Fibroblast of lung (primary cell): ENCODE results near the gene ZDHHC8. TPM values are rescaled to one million over a fixed set of nuclear protein-coding genes. Genes with fewer than 3 reads are reported as not detected.

ENCODE experiments used
- DNase-seq, 2 donors: peaks; one replicate each; pipeline versions ENCODE4 v3.0.0 to v3.0.0-alpha.2; 2010; ENCODE audit warnings: low read depth in 2 of 2
- H2AFZ ChIP-seq: 2 replicates; pipeline ENCODE4 v1.5.1; 2012; ENCODE audit warnings: low read length, control low read depth, inconsistent platforms
- H3K27ac ChIP-seq: 2 replicates; pipeline ENCODE4 v1.5.1; 2011; ENCODE audit warnings: low read length, control low read depth; ENCODE audit not compliant: insufficient read depth
- H3K27me3 ChIP-seq: 2 replicates; pipeline ENCODE4 v1.5.1; 2011; ENCODE audit warnings: mild to moderate bottlenecking, low read length; ENCODE audit not compliant: control insufficient read depth, insufficient read depth
- H3K36me3 ChIP-seq: 2 replicates; pipeline ENCODE4 v1.5.1; 2011; ENCODE audit warnings: low read length; ENCODE audit not compliant: control insufficient read depth, insufficient read depth
- H3K4me1 ChIP-seq: 2 replicates; pipeline ENCODE4 v1.5.1; 2011; ENCODE audit warnings: low read length; ENCODE audit not compliant: control insufficient read depth, insufficient read depth; ENCODE audit errors: extremely low read depth
- H3K4me2 ChIP-seq: 2 replicates; pipeline ENCODE4 v1.5.1; 2011; ENCODE audit warnings: low read length, control low read depth; ENCODE audit not compliant: insufficient read depth; ENCODE audit errors: extremely low read depth
- H3K4me3 ChIP-seq, 4 experiments: fragments of 200-600 bp in 1 of 4; sonication (generic) in 1 of 4; replicated peaks in 1 of 4; 2 replicates each; pipeline ENCODE4 v1.5.1; 2011 to 2016; ENCODE audit warnings: low read length in 4 of 4, low read depth in 3 of 4, mild to moderate bottlenecking in 3 of 4, control low read depth in 2 of 4, inconsistent platforms in 1 of 4, mixed read lengths in 1 of 4; ENCODE audit not compliant: insufficient read depth in 1 of 4; ENCODE audit errors: control extremely low read depth in 1 of 4
- H3K79me2 ChIP-seq: 2 replicates; pipeline ENCODE4 v1.5.1; 2012; ENCODE audit warnings: mild to moderate bottlenecking, low read length, inconsistent platforms; ENCODE audit not compliant: control insufficient read depth, insufficient read depth
- H3K9ac ChIP-seq: 2 replicates; pipeline ENCODE4 v1.5.1; 2011; ENCODE audit warnings: mild to moderate bottlenecking, low read length, control low read depth; ENCODE audit not compliant: insufficient read depth
- H3K9me3 ChIP-seq: 2 replicates; pipeline ENCODE4 v1.5.1; 2012; ENCODE audit warnings: low read depth, low read length; ENCODE audit not compliant: control insufficient read depth, insufficient read depth
- H4K20me1 ChIP-seq: 2 replicates; pipeline ENCODE4 v1.5.1; 2011; ENCODE audit warnings: low read length; ENCODE audit not compliant: control insufficient read depth, insufficient read depth; ENCODE audit errors: extremely low read depth
- CTCF ChIP-seq, 2 donors: IDR thresholded peaks in 1 of 2; conservative IDR thresholded peaks in 1 of 2; 1 replicate in 1 of 2; 2 replicates in 1 of 2; pipeline ENCODE4 v1.5.1; 2011 to 2012; ENCODE audit warnings: low read length in 2 of 2, control low read depth in 1 of 2, inconsistent platforms in 1 of 2, low read depth in 1 of 2, mild to moderate bottlenecking in 1 of 2
- EZH2 ChIP-seq: IDR thresholded peaks from 2 replicates; pipeline ENCODE4 v1.5.1; 2012; ENCODE audit warnings: low read length, control low read depth, mild to moderate bottlenecking; ENCODE audit errors: missing control alignments
- polyA plus RNA-seq, 2 donors: library from polyadenylated mRNA; depleted of rRNA in 1 of 2; stranded (reverse) in 1 of 2; unstranded in 1 of 2; fragments of >200 nt; gene quantifications; 2 replicates each; pipeline ENCODE4 v1.2.1, GENCODE V29; 2011 to 2012; ENCODE audit warnings: missing spikeins in 1 of 2
- total RNA-seq: library from RNA; depleted of rRNA; stranded (reverse); fragments of >200 nt; gene quantifications from 2 replicates; pipeline ENCODE4 v1.2.1, GENCODE V29; 2014

ZDHHC8 gene
- total and polyA plus RNA-seq, 2 donors (not counting 1 experiment from before 2014, with no cell fraction given) = 6.6 to 26.2 TPM

- Histone ChIP-seq H3K27me3 (no peaks in the 10 kb centered on the region), H2AFZ (no peak overlapping the region), H3K9me3 (no peaks in the 10 kb centered on the region), H3K27ac (no peak overlapping the region), H4K20me1 (no peaks in the 10 kb centered on the region), H3K4me1 (no peaks in the 10 kb centered on the region), H3K36me3 (no peaks in the 10 kb centered on the region), H3K4me2 (no peak overlapping the region), H3K4me3 (no peak overlapping the region), H3K79me2 (no peaks in the 10 kb centered on the region), H3K9ac (no peak overlapping the region)
- DNase-seq = no peak
- TF ChIP-seq EZH2 = no peak
- no peak for TF ChIP-seq CTCF (conservative IDR thresholded peaks at IDR 0.05 in 1 of 2, IDR thresholded peaks at IDR 0.05 in 1 of 2; ENCODE audit: low read depth in 1 of 2, low read length in 2 of 2)
Measured at GRCh38 chr22:20172141-20172613, 40.6 kb downstream of the ZDHHC8 start.

DNA sequence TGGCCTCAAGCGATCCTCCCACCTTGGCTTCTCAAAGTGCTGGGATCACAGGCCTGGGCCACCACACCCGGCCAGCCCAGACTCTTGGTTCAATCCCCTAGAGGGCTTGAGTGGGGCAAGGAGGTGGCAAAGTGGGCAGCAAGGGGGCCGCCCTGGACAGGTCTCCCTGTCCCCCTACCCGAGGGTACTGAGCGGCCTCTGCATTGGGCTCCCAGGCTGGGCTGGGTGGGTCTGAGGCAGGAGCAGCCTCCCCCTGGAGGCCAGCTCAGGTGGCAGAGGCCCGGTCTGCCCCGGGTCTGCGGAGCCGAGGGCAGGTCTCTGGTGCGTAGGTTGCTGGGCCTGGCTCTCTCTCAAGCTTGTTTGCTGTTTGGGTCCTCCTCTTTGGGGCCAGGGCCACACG, 41.6 kb downstream of the ZDHHC8 start:
- no peaks in the 10 kb centered on the region for H3K4me1 ChIP-seq
- no peak overlapping the region for H3K27ac ChIP-seq
- no peaks in the 10 kb centered on the region for H3K36me3 ChIP-seq
- TF ChIP-seq CTCF (conservative IDR thresholded peaks at IDR 0.05 in 1 of 2, IDR thresholded peaks at IDR 0.05 in 1 of 2; ENCODE audit: low read depth in 1 of 2, low read length in 2 of 2) = no peak
- no peak for TF ChIP-seq EZH2
- H3K79me2 ChIP-seq = no peaks in the 10 kb centered on the region
- no peaks in the 10 kb centered on the region for H3K27me3 ChIP-seq
- no peak overlapping the region for H3K4me3 ChIP-seq
- no peak overlapping the region for H3K9ac ChIP-seq
- no peaks in the 10 kb centered on the region for H4K20me1 ChIP-seq
- no peak overlapping the region for H2AFZ ChIP-seq
- no peak overlapping the region for H3K4me2 ChIP-seq
- DNase-seq = no peak
- no peaks in the 10 kb centered on the region for H3K9me3 ChIP-seq

GRCh38 chr22:20173772-20174171, 42.2 kb downstream of the ZDHHC8 start:
- Histone ChIP-seq H2AFZ (no peak overlapping the region), H3K36me3 (no peaks in the 10 kb centered on the region), H3K27me3 (no peaks in the 10 kb centered on the region), H3K4me1 (no peaks in the 10 kb centered on the region), H3K9me3 (no peaks in the 10 kb centered on the region), H4K20me1 (no peaks in the 10 kb centered on the region), H3K79me2 (no peaks in the 10 kb centered on the region), H3K4me3 (no peak overlapping the region), H3K4me2 (no peak overlapping the region), H3K9ac (no peak overlapping the region), H3K27ac (no peak overlapping the region)
- TF ChIP-seq CTCF (conservative IDR thresholded peaks at IDR 0.05 in 1 of 2, IDR thresholded peaks at IDR 0.05 in 1 of 2; ENCODE audit: low read depth in 1 of 2, low read length in 2 of 2) (no peak), EZH2 (no peak)
- DNase-seq = no peak
